B cell (primary cell): ENCODE data around the gene NOL4L. TPM values are rescaled to one million over a fixed set of nuclear protein-coding genes. Genes with fewer than 3 reads are reported as not detected.

ENCODE experiments used
- ATAC-seq: fragments of 200-7000 bp; cut with Tn5 transposase; one replicate; pipeline ENCODE4 v1.10.0; 2021; ENCODE audit warnings: low read depth, mild to moderate bottlenecking, moderate number of reproducible peaks, moderate library complexity
- CTCF ChIA-PET: fragments of 350-600 bp; sonication (Branson Sonifier 250); formaldehyde crosslinking; loops from one replicate; lab custom pipeline; 2021; ENCODE audit warnings: antibody characterized with exemption, inconsistent platforms; lab: Charles Lee
- POLR2A ChIA-PET: fragments of 350-600 bp; sonication (Branson Sonifier 250); formaldehyde crosslinking; loops from one replicate; lab custom pipeline; 2021; ENCODE audit warnings: antibody characterized with exemption; lab: Charles Lee
- DNase-seq: peaks from one replicate; pipeline ENCODE4 v3.0.0; 2013
- H2AFZ ChIP-seq: 2 replicates; pipeline ENCODE4 v1.6.1; 2012; ENCODE audit warnings: mild to moderate bottlenecking, low read depth, low read length; ENCODE audit not compliant: insufficient read depth, poor library complexity, severe bottlenecking
- H3K27ac ChIP-seq, 2 donors: 1 replicate in 1 of 2; 2 replicates in 1 of 2; pipeline ENCODE4 v1.5.1; 2012 to 2013; ENCODE audit warnings: low read length in 2 of 2, mild to moderate bottlenecking in 2 of 2, moderate library complexity in 1 of 2
- H3K27me3 ChIP-seq, 4 experiments: fragments of 200-600 bp in 1 of 4; sonication (generic) in 1 of 4; replicated peaks in 1 of 4; 1 replicate in 2 of 4; 2 replicates in 2 of 4; pipeline versions ENCODE4 v1.6.1 to v1.7.0; 2013 to 2016; ENCODE audit warnings: low read length in 3 of 4, mild to moderate bottlenecking in 2 of 4, mixed read lengths in 1 of 4, moderate library complexity in 1 of 4; ENCODE audit not compliant: insufficient read depth in 4 of 4, control insufficient read depth in 3 of 4; ENCODE audit errors: control extremely low read depth in 1 of 4
- H3K36me3 ChIP-seq, 2 experiments: replicated peaks in 1 of 2; 1 replicate in 1 of 2; 2 replicates in 1 of 2; pipeline versions ENCODE4 v1.6.1 to v1.7.1; 2013; ENCODE audit warnings: low read length in 1 of 2; ENCODE audit not compliant: insufficient read depth in 2 of 2, control insufficient read depth in 1 of 2; ENCODE audit errors: control extremely low read depth in 1 of 2, extremely low read depth in 1 of 2
- H3K4me1 ChIP-seq, 2 donors: fragments of 200-600 bp in 1 of 2; sonication (generic) in 1 of 2; 1 replicate in 1 of 2; 2 replicates in 1 of 2; pipeline versions ENCODE4 v1.5.1 to v1.6.1; 2013 to 2017; ENCODE audit warnings: low read length in 2 of 2; ENCODE audit not compliant: control insufficient read depth in 2 of 2, insufficient read depth in 2 of 2
- H3K4me2 ChIP-seq: replicated peaks from 2 replicates; pipeline ENCODE3; 2012; ENCODE audit warnings: mild to moderate bottlenecking, low read depth, low read length; ENCODE audit not compliant: poor library complexity, severe bottlenecking
- H3K4me3 ChIP-seq, 5 experiments: fragments of 200-600 bp in 1 of 5; sonication (generic) in 1 of 5; 1 replicate in 3 of 5; 2 replicates in 2 of 5; pipeline versions ENCODE4 v1.5.1 to v1.7.0; 2011 to 2016; ENCODE audit warnings: low read length in 4 of 5, mild to moderate bottlenecking in 4 of 5, low read depth in 2 of 5, control low read depth in 1 of 5, moderate library complexity in 1 of 5; ENCODE audit not compliant: insufficient read depth in 1 of 5; ENCODE audit errors: control extremely low read depth in 1 of 5, extremely low read depth in 1 of 5
- H3K79me2 ChIP-seq: fragments of 200-600 bp; sonication (generic); one replicate; pipeline ENCODE4 v1.6.0; 2016; ENCODE audit warnings: low read length; ENCODE audit not compliant: control insufficient read depth, insufficient read depth
- H3K9ac ChIP-seq: fragments of 200-600 bp; sonication (generic); 2 replicates; pipeline ENCODE4 v1.6.1; 2017; ENCODE audit warnings: mild to moderate bottlenecking, low read length, moderate library complexity
- H3K9me3 ChIP-seq, 3 donors: one replicate each; pipeline versions ENCODE4 v1.6.1 to v1.7.1; 2013; ENCODE audit warnings: low read length in 2 of 3; ENCODE audit not compliant: control insufficient read depth in 2 of 3, insufficient read depth in 1 of 3; ENCODE audit errors: control extremely low read depth in 1 of 3
- H4K20me1 ChIP-seq: 2 replicates; pipeline ENCODE4 v1.6.0; 2012; ENCODE audit warnings: mild to moderate bottlenecking, low read length; ENCODE audit not compliant: insufficient read depth, control insufficient read depth, poor library complexity, severe bottlenecking
- H3K27ac Mint-ChIP-seq: one replicate; pipeline ENCODE4 v1.8.0; 2021; ENCODE audit warnings: mixed read lengths
- H3K27me3 Mint-ChIP-seq: one replicate; pipeline ENCODE4 v1.8.0; 2021; ENCODE audit warnings: mixed read lengths
- H3K4me1 Mint-ChIP-seq: one replicate; pipeline ENCODE4 v1.8.0; 2021; ENCODE audit warnings: mixed read lengths
- H3K4me3 Mint-ChIP-seq: one replicate; pipeline ENCODE4 v1.8.0; 2021; ENCODE audit warnings: mixed read lengths
- H3K9me3 Mint-ChIP-seq: one replicate; pipeline ENCODE4 v1.8.0; 2022; ENCODE audit warnings: mixed read lengths; ENCODE audit not compliant: insufficient read depth
- CTCF ChIP-seq: fragments of 200-600 bp; IDR thresholded peaks from one replicate; pipeline ENCODE4 v1.8.0; 2022; ENCODE audit warnings: antibody characterized with exemption, mild to moderate bottlenecking
- EZH2 ChIP-seq: IDR thresholded peaks from 2 replicates; pipeline ENCODE4 v1.6.1; 2012; ENCODE audit warnings: borderline replicate concordance, low read depth, mild to moderate bottlenecking, moderate library complexity, low read length; ENCODE audit not compliant: insufficient read depth, poor library complexity, severe bottlenecking
- WGBS: methylation state at CpG from one replicate; pipeline ENCODE4 v1.1.5; 2013; ENCODE audit warnings: missing lambda C conversion rate; ENCODE audit not compliant: insufficient coverage; 5-methylcytosine and 5-hydroxymethylcytosine counted together
- intact Hi-C: fragments of 100-400 bp; cut with micrococcal nuclease; formaldehyde crosslinking; loops from one replicate; pipeline ENCODE4 v1.10.0; 2022
- polyA plus RNA-seq: library from polyadenylated mRNA; depleted of rRNA; stranded (reverse); fragments of >200 nt; gene quantifications from 2 replicates; pipeline ENCODE4 v1.2.3, GENCODE V29; 2012
- total RNA-seq, 2 donors: library from RNA; stranded (reverse); fragments of 120-200 nt in 1 of 2; gene quantifications; 1 replicate in 1 of 2; 2 replicates in 1 of 2; pipeline versions ENCODE4 v1.2.3 to v1.2.4, GENCODE V29; 2013 to 2022

NOL4L gene
- total and polyA plus RNA-seq, 2 donors (not counting 1 experiment from before 2014, with no cell fraction given) = 6.5 to 7.9 TPM

DNA sequence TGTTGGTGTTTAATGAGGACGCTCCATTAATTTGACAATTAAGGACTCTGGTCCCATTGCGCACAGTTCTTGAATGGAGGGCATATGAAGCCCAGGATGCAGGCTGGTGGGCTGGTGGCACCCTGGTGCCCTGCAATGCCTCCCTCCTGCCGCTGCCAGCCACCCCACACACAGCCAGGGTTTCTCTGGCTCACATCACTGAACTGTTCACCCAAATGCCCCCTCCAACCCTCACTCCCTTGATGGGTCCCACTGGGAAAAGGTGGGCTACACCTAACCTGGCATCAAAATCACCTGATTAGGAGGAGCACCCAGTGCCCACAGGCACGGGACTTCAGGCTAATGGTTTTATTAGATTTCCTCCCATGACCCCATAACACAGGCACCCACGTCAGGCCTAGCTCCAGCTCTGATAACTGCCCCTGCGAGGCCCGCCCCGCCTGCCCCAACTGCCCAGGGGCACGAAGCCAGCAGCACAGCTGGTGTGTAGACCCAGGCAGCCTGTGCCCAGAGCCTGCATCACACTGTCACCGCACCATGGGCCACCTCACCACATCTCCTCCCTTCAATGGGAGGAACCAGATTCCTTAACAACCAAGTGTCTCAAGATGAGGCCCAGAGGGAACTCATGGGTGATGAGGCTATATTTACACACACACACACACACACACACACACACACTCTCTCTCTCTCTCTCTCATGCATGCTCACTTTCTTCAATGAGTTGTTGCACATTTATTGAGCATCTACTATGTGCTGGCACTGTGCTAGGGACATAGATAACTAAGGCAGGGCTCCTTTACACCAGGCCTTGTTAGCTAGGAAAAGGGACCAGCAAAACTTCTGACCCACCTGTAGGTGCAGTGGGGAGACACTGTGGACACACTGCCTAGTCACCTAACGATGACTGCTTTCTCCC, 107.3 kb downstream of the NOL4L start:
- Histone ChIP-seq H3K36me3 (no peaks in the 10 kb centered on the region), H3K79me2 (peaks cover 5% of the 10 kb centered on the region), H3K9me3 (no peaks in the 10 kb centered on the region), H4K20me1 (no peaks in the 10 kb centered on the region), H2AFZ (no peak overlapping the region), H3K4me1 (peaks cover 26 to 37% of the 10 kb centered on the region in 2 donors), H3K4me2 (no peak overlapping the region), H3K4me3 (no peak overlapping the region), H3K9ac (no peak overlapping the region), H3K27ac (no peak overlapping the region), H3K27me3 (peaks cover 0 to 13% (median 2%) of the 10 kb centered on the region in 4 experiments)
- H3K4me1 Mint-ChIP-seq = peaks cover 24% of the 10 kb centered on the region
- no peak overlapping the region for H3K27ac Mint-ChIP-seq
- DNase-seq (no peak), ATAC-seq (no peak)
- no peaks in the 10 kb centered on the region for H3K27me3 Mint-ChIP-seq
- no peaks in the 10 kb centered on the region for H3K9me3 Mint-ChIP-seq
- intact Hi-C loops = no loop called here
- ChIA-PET CTCF (no interaction called here), POLR2A (interaction anchor here (0.8 kb wide), 1 partner anchor 118 kb away, joined by 7 read pairs; no protein-coding TSS in a partner anchor)
- 91% methylated on average over 10 of the region's 11 CpGs for WGBS
- no peak overlapping the region for H3K4me3 Mint-ChIP-seq
- TF ChIP-seq CTCF (no peak), EZH2 (no peak)
